Measurements from ENCODE around the gene ITGA8.
A peak's percentile ranks its signal among the peaks of the same experiment; 100 is the strongest.
"Not testable (repeated sequence)": the region's sequence is repeated elsewhere in the genome, so short reads cannot be mapped to it uniquely, and the experiment has no call there.

The ITGA8 gene

GRCh38 chr10:15558136-15558535, 161.6 kb downstream of the ITGA8 start:
- DNase-seq (ENCODE audit: low read depth in 2 of 2): peak; percentile 94

GRCh38 chr10:15557168-15557567, 162.6 kb downstream of the ITGA8 start:
- not testable (repeated sequence) for DNase-seq (ENCODE audit: low read depth in 2 of 2)

- no peak for DNase-seq (ENCODE audit: low read depth in 2 of 2)
These were observed 168.8 kb downstream of the ITGA8 start for GRCh38 chr10:15550950-15551349.

- no peak for DNase-seq (ENCODE audit: low read depth in 2 of 2)
These were observed 171.4 kb downstream of the ITGA8 start for GRCh38 chr10:15548331-15548730.

- DNase-seq (ENCODE audit: low read depth in 2 of 2): no peak
These were observed 173.1 kb downstream of the ITGA8 start for GRCh38 chr10:15546606-15547005.

GRCh38 chr10:15545884-15546283, 173.8 kb downstream of the ITGA8 start:
- DNase-seq (ENCODE audit: low read depth in 2 of 2): no peak

- no peak for DNase-seq (ENCODE audit: low read depth in 2 of 2)
These were observed 174.5 kb downstream of the ITGA8 start for GRCh38 chr10:15545266-15545665.

GRCh38 chr10:15543994-15544393, 175.7 kb downstream of the ITGA8 start:
- no peak for DNase-seq (ENCODE audit: low read depth in 2 of 2)

- no peak for DNase-seq (ENCODE audit: low read depth in 2 of 2)
These were observed 176.9 kb downstream of the ITGA8 start for GRCh38 chr10:15542817-15543216.

- no peak for DNase-seq (ENCODE audit: low read depth in 2 of 2)
These were observed 178.3 kb downstream of the ITGA8 start for GRCh38 chr10:15541376-15541775.

- DNase-seq (ENCODE audit: low read depth in 2 of 2): no peak
These were observed 179.0 kb downstream of the ITGA8 start for GRCh38 chr10:15540727-15541126.

- DNase-seq (ENCODE audit: low read depth in 2 of 2): no peak
These were observed 180.5 kb downstream of the ITGA8 start for GRCh38 chr10:15539262-15539661.

GRCh38 chr10:15534928-15535538, 184.7 kb downstream of the ITGA8 start:
- not testable (repeated sequence) for DNase-seq (ENCODE audit: low read depth in 2 of 2)

- no peak for DNase-seq (ENCODE audit: low read depth in 2 of 2)
These were observed 187.6 kb downstream of the ITGA8 start for GRCh38 chr10:15531927-15532722.

GRCh38 chr10:15528859-15529239, 190.9 kb downstream of the ITGA8 start:
- DNase-seq (ENCODE audit: low read depth in 2 of 2): no peak

GRCh38 chr10:15526754-15527153, 193.0 kb downstream of the ITGA8 start:
- no peak for DNase-seq (ENCODE audit: low read depth in 2 of 2)

GRCh38 chr10:15521328-15521903, 198.3 kb downstream of the ITGA8 start:
- no peak for DNase-seq (ENCODE audit: low read depth in 2 of 2)

GRCh38 chr10:15518250-15518649, 201.5 kb downstream of the ITGA8 start:
- no peak for DNase-seq (ENCODE audit: low read depth in 2 of 2)

GRCh38 chr10:15516256-15517085, 203.3 kb downstream of the ITGA8 start:
- no peak for DNase-seq (ENCODE audit: low read depth in 2 of 2)

GRCh38 chr10:15515202-15515601, 204.5 kb downstream of the ITGA8 start:
- DNase-seq (ENCODE audit: low read depth in 2 of 2): peak; percentile 56 to 57

- no peak for DNase-seq (ENCODE audit: low read depth in 2 of 2)
These were observed 208.8 kb downstream of the ITGA8 start for GRCh38 chr10:15510963-15511362.

GRCh38 chr10:15505329-15505728, 214.4 kb downstream of the ITGA8 start:
- DNase-seq (ENCODE audit: low read depth in 2 of 2): no peak

All from fibroblast of skin of left quadriceps (primary cell).